Measurements from ENCODE around the gene SAPCD1.

DNA sequence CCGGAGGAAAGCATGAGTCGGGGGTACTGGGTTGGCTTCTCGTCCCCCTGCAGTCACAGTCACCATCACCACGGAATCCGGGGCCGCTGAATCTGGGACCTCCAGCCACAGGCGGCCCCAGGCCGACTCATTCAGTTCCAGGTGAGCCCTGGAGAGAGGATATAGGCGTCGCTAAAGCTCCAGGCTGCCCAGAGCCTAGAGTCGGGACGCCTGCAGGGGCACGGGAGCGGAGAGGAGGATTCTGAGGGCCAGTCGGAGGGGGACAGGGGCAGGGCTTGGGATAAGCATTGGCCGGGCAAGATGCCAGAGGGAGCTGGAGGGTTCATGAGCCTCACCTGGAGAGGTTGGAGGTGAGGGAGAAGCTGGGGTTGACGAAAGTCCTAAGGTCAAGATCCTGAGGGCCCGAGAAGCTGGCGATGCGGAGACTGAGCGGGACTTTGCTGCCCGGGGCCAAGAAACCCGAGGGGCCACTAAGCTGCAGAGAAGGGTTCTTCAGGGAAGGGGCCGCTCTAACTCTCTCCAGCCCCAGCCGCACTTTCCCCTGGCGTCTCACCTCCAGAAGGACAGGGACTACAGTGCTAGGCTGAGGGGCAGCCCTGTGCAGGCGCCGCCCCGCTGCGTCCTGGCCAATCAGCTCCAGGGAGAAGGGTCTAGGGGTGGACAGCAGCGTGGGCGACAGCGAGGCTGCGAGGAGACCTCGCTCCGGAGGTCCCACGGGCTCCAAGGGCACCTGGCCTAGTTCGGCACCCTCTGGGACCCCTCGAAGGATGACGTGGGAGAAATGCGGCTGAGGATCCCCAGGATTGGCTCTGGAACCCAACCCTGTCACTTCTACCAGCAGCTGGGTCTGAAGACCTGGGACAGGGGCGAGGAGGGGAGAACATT is 3.7 kb downstream of the SAPCD1 start:
- TF ChIP-seq, protein P1, sequence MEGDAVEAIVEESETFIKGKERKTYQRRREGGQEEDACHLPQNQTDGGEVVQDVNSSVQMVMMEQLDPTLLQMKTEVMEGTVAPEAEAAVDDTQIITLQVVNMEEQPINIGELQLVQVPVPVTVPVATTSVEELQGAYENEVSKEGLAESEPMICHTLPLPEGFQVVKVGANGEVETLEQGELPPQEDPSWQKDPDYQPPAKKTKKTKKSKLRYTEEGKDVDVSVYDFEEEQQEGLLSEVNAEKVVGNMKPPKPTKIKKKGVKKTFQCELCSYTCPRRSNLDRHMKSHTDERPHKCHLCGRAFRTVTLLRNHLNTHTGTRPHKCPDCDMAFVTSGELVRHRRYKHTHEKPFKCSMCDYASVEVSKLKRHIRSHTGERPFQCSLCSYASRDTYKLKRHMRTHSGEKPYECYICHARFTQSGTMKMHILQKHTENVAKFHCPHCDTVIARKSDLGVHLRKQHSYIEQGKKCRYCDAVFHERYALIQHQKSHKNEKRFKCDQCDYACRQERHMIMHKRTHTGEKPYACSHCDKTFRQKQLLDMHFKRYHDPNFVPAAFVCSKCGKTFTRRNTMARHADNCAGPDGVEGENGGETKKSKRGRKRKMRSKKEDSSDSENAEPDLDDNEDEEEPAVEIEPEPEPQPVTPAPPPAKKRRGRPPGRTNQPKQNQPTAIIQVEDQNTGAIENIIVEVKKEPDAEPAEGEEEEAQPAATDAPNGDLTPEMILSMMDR (IDR thresholded peaks at IDR 0.05; ENCODE audit: low read depth, low read length) = no peak
- TF ChIP-seq POLR2A (IDR thresholded peaks at IDR 0.05; ENCODE audit: extremely low read depth, insufficient read length) = no peak

Data from NB4 (cell line).